ENCODE measurements around the gene SGSH. TPM values are rescaled to one million over a fixed set of nuclear protein-coding genes. Genes with fewer than 3 reads are reported as not detected.

Gene SGSH
- total RNA-seq, 1 experiment from 2014 or later = 42.8 TPM

DNA sequence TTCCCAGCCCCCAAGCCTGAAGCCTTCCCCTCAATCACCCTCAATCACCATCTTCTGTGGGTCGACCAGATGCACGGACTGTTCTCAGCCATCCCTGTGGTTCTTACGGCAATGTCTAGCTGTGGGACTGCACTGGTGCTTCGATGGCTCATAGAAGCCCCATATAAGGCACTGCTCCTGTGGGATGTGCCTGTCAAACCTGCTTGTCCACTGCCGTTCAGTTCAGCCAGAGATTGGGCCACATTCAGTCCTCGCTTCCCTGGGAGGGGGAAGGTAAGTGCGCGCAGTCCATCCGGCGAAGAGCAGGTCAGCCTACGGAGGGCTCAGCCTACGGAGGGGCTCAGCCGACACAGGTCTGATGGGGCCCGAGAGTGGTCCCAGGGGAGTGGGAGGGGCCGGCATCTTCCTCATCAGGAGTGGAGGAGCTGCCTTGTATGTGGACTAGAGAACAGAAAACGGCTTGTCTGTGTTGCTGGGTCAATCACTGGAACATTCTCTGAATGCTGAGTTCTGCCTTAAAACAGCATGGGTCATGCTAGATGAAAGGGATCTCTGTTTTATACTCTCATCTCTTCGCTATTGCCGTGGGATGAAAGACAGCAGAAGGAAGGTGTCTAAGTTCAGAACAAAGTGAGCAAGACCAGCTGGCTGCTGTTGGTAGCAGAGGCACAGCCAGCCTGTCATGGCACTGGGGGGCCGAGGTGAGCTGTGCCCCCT lies 50.2 kb downstream of the SGSH start, which contains the start of gene CARD14:
Gene CARD14 (plus strand): TSS at position 247 of the 717 bp plus-strand sequence. CDS start 11,409 bp downstream, outside the sequence.
- peak; percentile 75 to 79 for DNase-seq
- H3K4me1 Mint-ChIP-seq (ENCODE audit: low read depth, unreplicated experiment) = peaks cover 31% of the 10 kb centered on the region
- H3K9me3 ChIP-seq = no peaks in the 10 kb centered on the region
- TSS peak; percentile 38 for BruUV-seq (replicated peaks)
- CTCF ChIA-PET = no interaction called here
- intact Hi-C loops (cut with micrococcal nuclease; ENCODE audit: unreplicated experiment) = no loop called here
- TF ChIP-seq, protein P1, sequence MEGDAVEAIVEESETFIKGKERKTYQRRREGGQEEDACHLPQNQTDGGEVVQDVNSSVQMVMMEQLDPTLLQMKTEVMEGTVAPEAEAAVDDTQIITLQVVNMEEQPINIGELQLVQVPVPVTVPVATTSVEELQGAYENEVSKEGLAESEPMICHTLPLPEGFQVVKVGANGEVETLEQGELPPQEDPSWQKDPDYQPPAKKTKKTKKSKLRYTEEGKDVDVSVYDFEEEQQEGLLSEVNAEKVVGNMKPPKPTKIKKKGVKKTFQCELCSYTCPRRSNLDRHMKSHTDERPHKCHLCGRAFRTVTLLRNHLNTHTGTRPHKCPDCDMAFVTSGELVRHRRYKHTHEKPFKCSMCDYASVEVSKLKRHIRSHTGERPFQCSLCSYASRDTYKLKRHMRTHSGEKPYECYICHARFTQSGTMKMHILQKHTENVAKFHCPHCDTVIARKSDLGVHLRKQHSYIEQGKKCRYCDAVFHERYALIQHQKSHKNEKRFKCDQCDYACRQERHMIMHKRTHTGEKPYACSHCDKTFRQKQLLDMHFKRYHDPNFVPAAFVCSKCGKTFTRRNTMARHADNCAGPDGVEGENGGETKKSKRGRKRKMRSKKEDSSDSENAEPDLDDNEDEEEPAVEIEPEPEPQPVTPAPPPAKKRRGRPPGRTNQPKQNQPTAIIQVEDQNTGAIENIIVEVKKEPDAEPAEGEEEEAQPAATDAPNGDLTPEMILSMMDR (IDR thresholded peaks at IDR 0.05; ENCODE audit: insufficient read depth in 1 of 2, low read depth in 1 of 2, low read length in 1 of 2, severe bottlenecking in 1 of 2, unreplicated experiment in 1 of 2) = no peak
- H3K4me3 Mint-ChIP-seq (ENCODE audit: unreplicated experiment) = peak within 1 kb of the TSS; percentile 63
- H3K27me3 ChIP-seq (replicated peaks; ENCODE audit: control insufficient read depth, insufficient read depth, low read length) = no peaks in the 10 kb centered on the region
- peaks cover 10% of the 10 kb centered on the region for H3K9me3 Mint-ChIP-seq (ENCODE audit: unreplicated experiment)
- no peaks in the 10 kb centered on the region for H3K36me3 ChIP-seq (ENCODE audit: control insufficient read depth, insufficient read depth, low read length)
- peak within 1 kb of the TSS; percentile 24 for H3K27ac Mint-ChIP-seq (ENCODE audit: unreplicated experiment)
- no peaks in the 10 kb centered on the region for H3K36me3 Mint-ChIP-seq (ENCODE audit: insufficient read depth, unreplicated experiment)
- POLR2A ChIA-PET = interaction anchor here (0.5 kb wide), 1 partner anchor 20 kb away, joined by 3 read pairs; no protein-coding TSS in a partner anchor
- H3K27me3 Mint-ChIP-seq (ENCODE audit: insufficient read depth, unreplicated experiment) = no peaks in the 10 kb centered on the region
- no peak within 1 kb of the TSS for H3K4me3 ChIP-seq (ENCODE audit: low read depth, low read length)
- peaks cover 13% of the 10 kb centered on the region for H3K4me1 ChIP-seq

DNA sequence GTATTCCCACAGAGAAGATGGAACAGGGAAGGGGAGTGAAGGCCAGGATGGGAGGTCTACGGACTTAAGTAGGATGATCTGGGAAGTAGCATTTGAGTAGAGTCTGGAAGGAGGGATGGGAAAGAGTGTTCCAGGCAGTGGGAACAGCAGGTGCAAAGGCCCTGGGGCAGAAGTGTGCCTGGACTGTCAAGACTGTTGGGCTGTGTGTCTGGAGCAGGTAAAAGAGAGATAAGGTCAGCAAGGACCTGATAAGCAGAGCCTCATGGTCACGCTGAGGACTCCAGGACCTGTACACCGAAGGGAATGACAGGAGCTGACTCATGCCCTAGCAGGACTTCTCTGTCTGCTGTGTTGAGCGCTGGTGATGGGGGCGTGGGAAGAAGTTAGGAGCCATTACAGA lies 51.0 kb downstream of the SGSH start:
- H3K27me3 Mint-ChIP-seq (ENCODE audit: insufficient read depth, unreplicated experiment) = no peaks in the 10 kb centered on the region

DNA sequence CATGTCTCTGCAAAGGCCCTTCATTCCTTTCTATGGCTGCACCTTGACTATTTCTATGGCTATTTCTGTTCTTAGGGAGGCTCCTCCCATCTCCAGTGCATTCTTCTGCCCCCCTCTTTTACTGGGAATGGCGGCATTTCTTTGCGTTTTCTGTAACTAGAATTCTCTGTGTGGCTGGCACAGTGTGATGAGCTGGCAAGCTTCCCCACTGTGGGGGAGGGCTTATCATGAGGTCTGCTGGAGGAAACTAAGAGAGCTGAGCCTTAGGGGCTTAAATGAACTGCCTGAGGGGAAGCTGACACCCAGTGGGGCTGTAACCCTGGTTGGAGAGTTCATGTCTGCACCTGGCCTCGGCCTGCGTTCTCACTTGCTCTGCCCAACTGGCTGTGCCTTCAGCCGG lies 51.8 kb downstream of the SGSH start:
- H3K9me3 Mint-ChIP-seq (ENCODE audit: unreplicated experiment) = peaks cover 10% of the 10 kb centered on the region
- BruUV-seq (replicated peaks) = no TSS peak
- H3K4me1 Mint-ChIP-seq (ENCODE audit: low read depth, unreplicated experiment) = peaks cover 26% of the 10 kb centered on the region
- Histone ChIP-seq H3K9me3 (0 out of 2 replicates have a peak, but pooled peaks cover 3% of the 10 kb centered on the region), H3K36me3 (ENCODE audit: control insufficient read depth, insufficient read depth, low read length) (no peaks in the 10 kb centered on the region), H3K27me3 (replicated peaks; ENCODE audit: control insufficient read depth, insufficient read depth, low read length) (no peaks in the 10 kb centered on the region), H3K4me3 (ENCODE audit: low read depth, low read length) (no peak overlapping the region), H3K4me1 (peaks cover 12% of the 10 kb centered on the region)
- CTCF ChIA-PET = no interaction called here
- POLR2A ChIA-PET = no interaction called here
- no peak overlapping the region for H3K27ac Mint-ChIP-seq (ENCODE audit: unreplicated experiment)
- no peaks in the 10 kb centered on the region for H3K36me3 Mint-ChIP-seq (ENCODE audit: insufficient read depth, unreplicated experiment)
- no peaks in the 10 kb centered on the region for H3K27me3 Mint-ChIP-seq (ENCODE audit: insufficient read depth, unreplicated experiment)
- DNase-seq = no peak
- intact Hi-C loops (cut with micrococcal nuclease; ENCODE audit: unreplicated experiment) = no loop called here
- TF ChIP-seq, protein P1 (IDR thresholded peaks at IDR 0.05; ENCODE audit: insufficient read depth in 1 of 2, low read depth in 1 of 2, low read length in 1 of 2, severe bottlenecking in 1 of 2, unreplicated experiment in 1 of 2) = no peak
- H3K4me3 Mint-ChIP-seq (ENCODE audit: unreplicated experiment) = no peak overlapping the region

More for the DNA sequence above, 51.0 kb downstream of the SGSH start:
- Histone ChIP-seq H3K4me3 (ENCODE audit: low read depth, low read length) (no peak overlapping the region), H3K9me3 (0 out of 2 replicates have a peak, but pooled peaks cover 2% of the 10 kb centered on the region), H3K36me3 (ENCODE audit: control insufficient read depth, insufficient read depth, low read length) (no peaks in the 10 kb centered on the region), H3K4me1 (peaks cover 12% of the 10 kb centered on the region), H3K27me3 (replicated peaks; ENCODE audit: control insufficient read depth, insufficient read depth, low read length) (no peaks in the 10 kb centered on the region)
- POLR2A ChIA-PET = no interaction called here
- Mint-ChIP-seq H3K9me3 (ENCODE audit: unreplicated experiment) (peaks cover 10% of the 10 kb centered on the region), H3K27ac (ENCODE audit: unreplicated experiment) (peak overlapping the region; percentile 23), H3K4me3 (ENCODE audit: unreplicated experiment) (no peak overlapping the region), H3K36me3 (ENCODE audit: insufficient read depth, unreplicated experiment) (no peaks in the 10 kb centered on the region), H3K4me1 (ENCODE audit: low read depth, unreplicated experiment) (peaks cover 26% of the 10 kb centered on the region)
- TF ChIP-seq, protein P1 (IDR thresholded peaks at IDR 0.05; ENCODE audit: insufficient read depth in 1 of 2, low read depth in 1 of 2, low read length in 1 of 2, severe bottlenecking in 1 of 2, unreplicated experiment in 1 of 2) = no peak
- intact Hi-C loops (cut with micrococcal nuclease; ENCODE audit: unreplicated experiment) = no loop called here
- CTCF ChIA-PET = no interaction called here
- no TSS peak for BruUV-seq (replicated peaks)
- DNase-seq = no peak

Data from Caco-2 (cell line).